HCT116 (cell line): ENCODE data around the gene TFF2. TPM values are rescaled to one million over a fixed set of nuclear protein-coding genes. Genes with fewer than 3 reads are reported as not detected.

ENCODE experiments used
- ATAC-seq: fragments of 200-7000 bp; cut with Tn5 transposase; 2 replicates; pipeline ENCODE4 v1.9.1; 2020; ENCODE audit warnings: mild to moderate bottlenecking, moderate library complexity
- BruUV-seq: library from RNA; stranded (reverse); fragments of 400-500 nt; replicated peaks from 2 replicates; lab custom pipeline; 2021; lab: Mats Ljungman, UMichigan
- CTCF ChIA-PET: fragments of 300-600 bp; sonication (Branson Sonifier 250); formaldehyde crosslinking; loops from one replicate; lab custom pipeline; 2021; ENCODE audit warnings: antibody characterized with exemption; lab: Charles Lee
- POLR2A ChIA-PET: fragments of 300-600, 350-600 bp; sonication (Branson Sonifier 250); formaldehyde crosslinking; loops from one replicate; lab custom pipeline; 2021; ENCODE audit warnings: antibody characterized with exemption; lab: Charles Lee
- RAD21 ChIA-PET, 2 experiments: fragments of 300-600 bp; sonication (Branson Sonifier 250); formaldehyde crosslinking; loops; one replicate each; lab custom pipeline; 2023; ENCODE audit warnings: low total read pairs in 2 of 2; ENCODE audit not compliant: uncharacterized antibody in 2 of 2, unreplicated experiment in 2 of 2, low non-redundant PET in 1 of 2; lab: Charles Lee
- DNase-seq: peaks from one replicate; pipeline ENCODE4 v3.0.0-alpha.2; 2010; ENCODE audit warnings: low read depth, low spot score
- H2AFZ ChIP-seq: fragments of 200-600 bp; shearing (Covaris generic), sonication (generic); 2 replicates; pipeline ENCODE4 v1.6.1; 2017; ENCODE audit warnings: low read depth, mixed run types, mixed read lengths, antibody characterized with exemption, low read length; ENCODE audit not compliant: poor library complexity, severe bottlenecking
- H3K27ac ChIP-seq: 2 replicates; pipeline ENCODE4 v1.5.1; 2012; ENCODE audit warnings: low read depth, low read length
- H3K27me3 ChIP-seq: fragments of 200-600 bp; sonication (generic); 2 replicates; pipeline ENCODE4 v1.6.1; 2016; ENCODE audit warnings: mixed run types, low read length, mixed read lengths; ENCODE audit not compliant: insufficient read depth
- H3K36me3 ChIP-seq, 2 experiments: fragments of 200-500 bp in 1 of 2; fragments of 200-600 bp in 1 of 2; sonication (Bioruptor generic) in 1 of 2; sonication (generic) in 1 of 2; 2 replicates each; pipeline versions ENCODE4 v1.5.1 to v1.6.1; 2014 to 2016; ENCODE audit warnings: low read length in 2 of 2, inconsistent platforms in 1 of 2, mixed read lengths in 1 of 2, mixed run types in 1 of 2; ENCODE audit not compliant: insufficient read depth in 2 of 2, control insufficient read depth in 1 of 2
- H3K4me1 ChIP-seq, 2 experiments: fragments of 200-600 bp in 1 of 2; sonication (generic) in 1 of 2; 2 replicates each; pipeline versions ENCODE4 v1.5.1 to v1.6.1; 2012 to 2017; ENCODE audit warnings: low read length in 2 of 2, inconsistent platforms in 1 of 2, mild to moderate bottlenecking in 1 of 2, mixed read lengths in 1 of 2, mixed run types in 1 of 2, moderate library complexity in 1 of 2; ENCODE audit not compliant: insufficient read depth in 2 of 2, control insufficient read depth in 1 of 2
- H3K4me2 ChIP-seq: fragments of 200-600 bp; sonication (generic); 2 replicates; pipeline ENCODE4 v1.6.1; 2017; ENCODE audit warnings: mixed run types, low read length, mixed read lengths
- H3K4me3 ChIP-seq, 2 experiments: fragments of 200-600 bp in 1 of 2; sonication (generic) in 1 of 2; replicated peaks in 1 of 2; 2 replicates each; pipeline ENCODE4 v1.5.1; 2011 to 2016; ENCODE audit warnings: low read length in 2 of 2, control low read depth in 1 of 2, low read depth in 1 of 2, mild to moderate bottlenecking in 1 of 2, mixed read lengths in 1 of 2, mixed run types in 1 of 2
- H3K79me2 ChIP-seq: fragments of 200-600 bp; sonication (generic); 2 replicates; pipeline ENCODE4 v1.6.1; 2017; ENCODE audit warnings: mild to moderate bottlenecking, mixed run types, low read length, moderate library complexity, mixed read lengths; ENCODE audit not compliant: insufficient read depth
- H3K9ac ChIP-seq: fragments of 200-600 bp; sonication (generic); 2 replicates; pipeline ENCODE4 v1.6.1; 2016; ENCODE audit warnings: low read length, mixed read lengths
- H3K9me2 ChIP-seq: fragments of 200-600 bp; sonication (generic), shearing (Covaris generic); 2 replicates; pipeline ENCODE4 v1.6.1; 2017; ENCODE audit warnings: mixed run types, mild to moderate bottlenecking, moderate library complexity; ENCODE audit not compliant: insufficient read depth
- H3K9me3 ChIP-seq, 2 experiments: fragments of 200-500 bp in 1 of 2; fragments of 200-600 bp in 1 of 2; sonication (Bioruptor generic) in 1 of 2; sonication (generic) in 1 of 2; 2 replicates each; pipeline ENCODE4 v1.6.1; 2014 to 2017; ENCODE audit warnings: low read length in 2 of 2, mixed read lengths in 2 of 2, inconsistent platforms in 1 of 2, low read depth in 1 of 2, mild to moderate bottlenecking in 1 of 2, mixed run types in 1 of 2, moderate library complexity in 1 of 2; ENCODE audit not compliant: control insufficient read depth in 1 of 2, insufficient read depth in 1 of 2
- H4K20me1 ChIP-seq: fragments of 200-600 bp; sonication (generic), shearing (Covaris generic); 2 replicates; pipeline ENCODE4 v1.6.1; 2017; ENCODE audit warnings: mixed run types, mild to moderate bottlenecking, moderate library complexity; ENCODE audit not compliant: insufficient read depth
- CBX3 ChIP-seq: IDR thresholded peaks from 2 replicates; pipeline ENCODE4 v1.6.1; 2012; ENCODE audit warnings: low read depth
- CTCF ChIP-seq, 3 experiments: fragments of 200-600 bp in 1 of 3; sonication (generic) in 1 of 3; IDR thresholded peaks in 2 of 3; conservative IDR thresholded peaks in 1 of 3; 2 replicates each; pipeline ENCODE4 v1.5.1; 2012 to 2017; ENCODE audit warnings: low read depth in 2 of 3, low read length in 2 of 3, antibody characterized with exemption in 1 of 3, borderline replicate concordance in 1 of 3, control low read depth in 1 of 3, mild to moderate bottlenecking in 1 of 3, mixed read lengths in 1 of 3, mixed run types in 1 of 3, moderate library complexity in 1 of 3; ENCODE audit not compliant: insufficient read depth in 1 of 3
- ELF1 ChIP-seq: IDR thresholded peaks from 2 replicates; pipeline ENCODE4 v1.6.1; 2012; ENCODE audit warnings: low read depth, borderline replicate concordance
- EZH2 ChIP-seq: fragments of 200-600 bp; sonication (generic); IDR thresholded peaks from 2 replicates; pipeline ENCODE4 v1.6.1; 2017; ENCODE audit warnings: antibody characterized with exemption, mixed run types
- EZH2phosphoT487 ChIP-seq: fragments of 200-600 bp; IDR thresholded peaks from 2 replicates; pipeline ENCODE4 v1.6.1; 2018; ENCODE audit warnings: antibody characterized with exemption, borderline replicate concordance
- JUND ChIP-seq: IDR thresholded peaks from 2 replicates; pipeline ENCODE4 v1.6.1; 2012
- MAX ChIP-seq: IDR thresholded peaks from 2 replicates; pipeline ENCODE4 v1.6.1; 2012
- POLR2AphosphoS5 ChIP-seq: IDR thresholded peaks from 2 replicates; pipeline ENCODE4 v1.6.1; 2011; ENCODE audit warnings: mild to moderate bottlenecking, low read depth, low read length, moderate library complexity
- RAD21 ChIP-seq: IDR thresholded peaks from 2 replicates; pipeline ENCODE4 v1.6.1; 2012; ENCODE audit warnings: low read depth, mild to moderate bottlenecking
- REST ChIP-seq: IDR thresholded peaks from 2 replicates; pipeline ENCODE4 v1.6.1; 2012; ENCODE audit warnings: low read depth
- SIN3A ChIP-seq: IDR thresholded peaks from 2 replicates; pipeline ENCODE4 v1.6.1; 2012; ENCODE audit warnings: low read depth
- SRF ChIP-seq: IDR thresholded peaks from 2 replicates; pipeline ENCODE4 v1.6.1; 2012; ENCODE audit warnings: low read depth
- intact Hi-C: fragments of 100-400 bp; cut with micrococcal nuclease; formaldehyde crosslinking; loops from 2 replicates; pipeline ENCODE4 v1.10.0; 2022
- total RNA-seq: library from RNA; stranded (reverse); gene quantifications from one replicate; pipeline ENCODE4 v1.2.1, GENCODE V29; 2021; ENCODE audit not compliant: unreplicated experiment

Gene TFF2
- total RNA-seq, 1 experiment from 2014 or later, result not detected

- Histone ChIP-seq H3K4me2 (no peak overlapping the region), H2AFZ (no peak overlapping the region), H3K9me2 (no peaks in the 10 kb centered on the region), H3K27me3 (0 out of 2 replicates have a peak, but pooled peaks cover 3% of the 10 kb centered on the region), H3K79me2 (no peaks in the 10 kb centered on the region), H3K36me3 (no peaks in the 10 kb centered on the region), H3K9me3 (no peaks in the 10 kb centered on the region), H4K20me1 (no peaks in the 10 kb centered on the region), H3K4me3 (no peak overlapping the region), H3K4me1 (no peaks in the 10 kb centered on the region), H3K9ac (no peak overlapping the region), H3K27ac (no peak overlapping the region)
- no peak for ATAC-seq
- POLR2A ChIA-PET, result no interaction called here
- intact Hi-C loops, result no loop called here
- TF ChIP-seq EZH2phosphoT487 (no peak), CTCF (IDR thresholded peaks at IDR 0.05 in 2 of 3, conservative IDR thresholded peaks at IDR 0.05 in 1 of 3; ENCODE audit: borderline replicate concordance in 1 of 3, insufficient read depth in 1 of 3, low read depth in 2 of 3, low read length in 2 of 3) (no peak), ELF1 (no peak)
- no TSS peak for BruUV-seq
- DNase-seq, result no peak
- CTCF ChIA-PET, result interaction anchor here (1.8 kb wide), 1 partner anchor 12 kb away, joined by 5 read pairs; no protein-coding TSS in a partner anchor
- RAD21 ChIA-PET, result no interaction called here
These were observed 23.2 kb upstream of the TFF2 start for GRCh38 chr21:42373908-42374455.

DNA sequence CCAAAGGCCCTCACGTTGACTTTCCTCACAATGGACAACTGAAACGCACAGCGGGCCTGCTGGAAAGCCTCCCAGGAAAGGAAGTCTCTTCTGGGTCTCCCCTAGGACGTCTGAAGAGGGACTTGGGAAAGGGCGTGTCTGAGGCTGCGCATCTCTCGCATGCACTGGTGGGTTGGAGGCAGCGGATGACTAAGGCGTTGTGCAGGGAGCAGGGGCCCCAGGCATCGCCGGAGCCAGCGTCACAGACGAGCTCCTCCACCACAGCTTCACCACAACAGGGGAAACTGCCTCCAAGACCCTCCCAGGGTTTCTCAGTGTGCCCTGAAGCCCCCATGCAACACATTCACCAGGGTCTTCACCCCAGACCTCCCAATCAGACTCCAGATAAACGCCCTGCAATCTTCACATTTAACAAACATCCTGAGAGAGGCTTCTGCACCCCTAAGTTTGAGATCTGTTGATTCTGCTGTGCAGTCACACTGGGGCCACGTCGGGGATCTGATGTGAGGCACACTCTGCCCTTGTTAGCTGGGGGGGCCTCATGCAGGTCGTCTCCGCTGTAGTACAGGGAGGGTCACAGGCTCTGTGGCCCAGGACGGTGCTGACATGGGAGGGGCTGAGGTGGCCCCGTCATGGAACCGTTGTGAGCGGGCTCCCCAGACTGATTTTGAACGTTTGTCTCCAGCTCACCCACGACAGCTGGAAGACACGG lies 22.6 kb upstream of the TFF2 start:
- Histone ChIP-seq H3K27ac (no peak overlapping the region), H3K9ac (no peak overlapping the region), H3K9me3 (no peaks in the 10 kb centered on the region), H3K79me2 (no peaks in the 10 kb centered on the region), H2AFZ (no peak overlapping the region)
- TF ChIP-seq RAD21, result no peak
- TF ChIP-seq REST, result no peak
- TF ChIP-seq CBX3, result no peak
- TF ChIP-seq POLR2AphosphoS5, result no peak
- TF ChIP-seq JUND, result no peak
- TF ChIP-seq MAX, result no peak
- no peak for TF ChIP-seq SIN3A
- no peak for TF ChIP-seq EZH2
- no peak for TF ChIP-seq SRF
- TF ChIP-seq, all 23 proteins: peak for 0
- H3K27me3 ChIP-seq, result 0 out of 2 replicates have a peak, but pooled peaks cover 3% of the 10 kb centered on the region
- no peaks in the 10 kb centered on the region for H3K9me2 ChIP-seq
- ChIA-PET CTCF (interaction anchor here (1.8 kb wide), 1 partner anchor 11 kb away, joined by 5 read pairs; no protein-coding TSS in a partner anchor), RAD21 (no interaction called here), POLR2A (no interaction called here)
- H3K4me1 ChIP-seq, result no peaks in the 10 kb centered on the region
- ATAC-seq (no peak), DNase-seq (no peak)
- no TSS peak for BruUV-seq
- no peak overlapping the region for H3K4me2 ChIP-seq
- H3K36me3 ChIP-seq, result no peaks in the 10 kb centered on the region
- no peak overlapping the region for H3K4me3 ChIP-seq
- H4K20me1 ChIP-seq, result no peaks in the 10 kb centered on the region
- intact Hi-C loops, result no loop called here
